ENCODE data around the gene ZNF816. TPM values are rescaled to one million over a fixed set of nuclear protein-coding genes. Genes with fewer than 3 reads are reported as not detected.

ZNF816 gene
- 10 to 100 TPM; 10.8 to 21.4 TPM for total RNA-seq

- no peaks in the 10 kb centered on the region for H3K27me3 ChIP-seq
- H3K9me3 ChIP-seq: peaks cover 6% of the 10 kb centered on the region
- no peak for TF ChIP-seq CTCF (IDR thresholded peaks at IDR 0.05)
- H3K4me3 ChIP-seq: peak within 1 kb of the TSS; percentile 59
- no peaks in the 10 kb centered on the region for H3K4me1 ChIP-seq
- H3K27ac ChIP-seq: peak within 1 kb of the TSS; percentile 54
- intact Hi-C loops (cut with DNase I): no loop called here
- peak within 1 kb of the TSS; percentile 82 to 96 for H3K9ac ChIP-seq (ENCODE audit: low read depth in 2 of 2, low read length in 2 of 2)
- H3K36me3 ChIP-seq: no peaks in the 10 kb centered on the region
- DNase-seq: peak; percentile 100
Observed at GRCh38 chr19:52962394-52963246, at the start of gene ZNF816. TSS of gene ZNF816 (minus strand) at chr19:52962881. CDS start at chr19:52956089, 6,792 bp downstream.

DNA sequence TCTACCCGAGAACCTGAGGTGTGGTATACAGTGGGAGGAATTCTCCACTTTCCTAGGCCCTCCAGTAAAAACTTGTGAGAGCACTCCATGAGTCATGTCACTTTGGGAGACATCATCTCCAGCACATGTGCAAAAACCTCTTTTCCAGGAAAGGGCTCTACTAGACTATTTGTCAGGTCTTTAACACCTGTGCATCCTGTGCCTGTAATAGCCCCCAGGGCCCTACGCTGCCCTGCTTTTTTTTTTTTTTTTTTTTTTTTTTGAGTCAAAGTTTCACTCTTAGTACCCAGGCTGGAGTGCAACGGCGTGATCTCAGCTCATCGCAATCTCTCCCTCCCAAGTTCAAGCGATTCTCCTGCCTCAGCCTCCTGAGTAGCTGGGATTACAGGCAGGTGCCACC is 49.3 kb upstream of the ZNF816 start:
- Histone ChIP-seq H3K9me3 (no peaks in the 10 kb centered on the region), H3K9ac (ENCODE audit: low read depth in 2 of 2, low read length in 2 of 2) (no peak overlapping the region), H3K36me3 (no peaks in the 10 kb centered on the region), H3K27ac (no peak overlapping the region), H3K27me3 (no peaks in the 10 kb centered on the region), H3K4me3 (no peak overlapping the region), H3K4me1 (no peaks in the 10 kb centered on the region)
- intact Hi-C loops (cut with DNase I): no loop called here
- no peak for TF ChIP-seq CTCF (IDR thresholded peaks at IDR 0.05)
- no peak for DNase-seq

DNA sequence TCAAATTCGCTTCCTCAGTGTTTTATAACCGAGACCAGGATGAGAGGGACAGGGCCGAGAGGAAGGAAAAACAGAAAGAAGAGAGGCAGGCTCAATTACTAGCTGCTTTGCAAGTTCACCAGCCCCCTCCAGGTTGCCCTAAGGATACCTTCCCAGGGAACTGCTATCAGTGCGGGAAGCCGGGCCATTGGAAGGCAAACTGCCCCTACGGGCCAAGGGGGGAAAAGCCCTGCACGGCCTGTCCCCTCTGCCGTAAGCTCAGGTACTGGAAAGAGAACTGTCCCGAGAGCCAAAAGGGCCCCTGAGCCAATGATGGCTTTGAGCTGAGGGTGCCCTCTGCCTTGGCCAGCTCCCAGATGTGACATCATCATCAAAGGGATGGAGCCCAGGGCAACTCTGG is 47.8 kb upstream of the ZNF816 start:
- Histone ChIP-seq H3K36me3 (no peaks in the 10 kb centered on the region), H3K27me3 (no peaks in the 10 kb centered on the region), H3K9me3 (no peaks in the 10 kb centered on the region), H3K27ac (no peak overlapping the region), H3K4me1 (no peaks in the 10 kb centered on the region), H3K9ac (ENCODE audit: low read depth in 2 of 2, low read length in 2 of 2) (no peak overlapping the region), H3K4me3 (no peak overlapping the region)
- TF ChIP-seq CTCF (IDR thresholded peaks at IDR 0.05): no peak
- intact Hi-C loops (cut with DNase I): no loop called here
- DNase-seq: no peak

- H3K27me3 ChIP-seq: no peaks in the 10 kb centered on the region
- H3K4me1 ChIP-seq: no peaks in the 10 kb centered on the region
- no peaks in the 10 kb centered on the region for H3K36me3 ChIP-seq
- H3K9me3 ChIP-seq: no peaks in the 10 kb centered on the region
- no peak for TF ChIP-seq CTCF (IDR thresholded peaks at IDR 0.05)
- H3K27ac ChIP-seq: no peak overlapping the region
- no peak overlapping the region for H3K9ac ChIP-seq (ENCODE audit: low read depth in 2 of 2, low read length in 2 of 2)
- DNase-seq: no peak
- H3K4me3 ChIP-seq: no peak overlapping the region
- intact Hi-C loops (cut with DNase I): no loop called here
Observed at GRCh38 chr19:53008061-53008778, 45.5 kb upstream of the ZNF816 start.

- Histone ChIP-seq H3K9ac (ENCODE audit: low read depth in 2 of 2, low read length in 2 of 2) (no peak overlapping the region), H3K4me3 (no peak overlapping the region), H3K4me1 (no peaks in the 10 kb centered on the region), H3K9me3 (no peaks in the 10 kb centered on the region), H3K27me3 (no peaks in the 10 kb centered on the region), H3K27ac (no peak overlapping the region), H3K36me3 (no peaks in the 10 kb centered on the region)
- no peak for DNase-seq
- intact Hi-C loops (cut with DNase I): no loop called here
- no peak for TF ChIP-seq CTCF (IDR thresholded peaks at IDR 0.05)
Observed at GRCh38 chr19:53007606-53008005, 44.9 kb upstream of the ZNF816 start.
